ENCODE results near the gene MAP3K12.
"Not testable (repeated sequence)": the region's sequence is repeated elsewhere in the genome, so short reads cannot be mapped to it uniquely, and the experiment has no call there.

MAP3K12 gene, protein sequence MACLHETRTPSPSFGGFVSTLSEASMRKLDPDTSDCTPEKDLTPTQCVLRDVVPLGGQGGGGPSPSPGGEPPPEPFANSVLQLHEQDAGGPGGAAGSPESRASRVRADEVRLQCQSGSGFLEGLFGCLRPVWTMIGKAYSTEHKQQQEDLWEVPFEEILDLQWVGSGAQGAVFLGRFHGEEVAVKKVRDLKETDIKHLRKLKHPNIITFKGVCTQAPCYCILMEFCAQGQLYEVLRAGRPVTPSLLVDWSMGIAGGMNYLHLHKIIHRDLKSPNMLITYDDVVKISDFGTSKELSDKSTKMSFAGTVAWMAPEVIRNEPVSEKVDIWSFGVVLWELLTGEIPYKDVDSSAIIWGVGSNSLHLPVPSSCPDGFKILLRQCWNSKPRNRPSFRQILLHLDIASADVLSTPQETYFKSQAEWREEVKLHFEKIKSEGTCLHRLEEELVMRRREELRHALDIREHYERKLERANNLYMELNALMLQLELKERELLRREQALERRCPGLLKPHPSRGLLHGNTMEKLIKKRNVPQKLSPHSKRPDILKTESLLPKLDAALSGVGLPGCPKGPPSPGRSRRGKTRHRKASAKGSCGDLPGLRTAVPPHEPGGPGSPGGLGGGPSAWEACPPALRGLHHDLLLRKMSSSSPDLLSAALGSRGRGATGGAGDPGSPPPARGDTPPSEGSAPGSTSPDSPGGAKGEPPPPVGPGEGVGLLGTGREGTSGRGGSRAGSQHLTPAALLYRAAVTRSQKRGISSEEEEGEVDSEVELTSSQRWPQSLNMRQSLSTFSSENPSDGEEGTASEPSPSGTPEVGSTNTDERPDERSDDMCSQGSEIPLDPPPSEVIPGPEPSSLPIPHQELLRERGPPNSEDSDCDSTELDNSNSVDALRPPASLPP

DNA sequence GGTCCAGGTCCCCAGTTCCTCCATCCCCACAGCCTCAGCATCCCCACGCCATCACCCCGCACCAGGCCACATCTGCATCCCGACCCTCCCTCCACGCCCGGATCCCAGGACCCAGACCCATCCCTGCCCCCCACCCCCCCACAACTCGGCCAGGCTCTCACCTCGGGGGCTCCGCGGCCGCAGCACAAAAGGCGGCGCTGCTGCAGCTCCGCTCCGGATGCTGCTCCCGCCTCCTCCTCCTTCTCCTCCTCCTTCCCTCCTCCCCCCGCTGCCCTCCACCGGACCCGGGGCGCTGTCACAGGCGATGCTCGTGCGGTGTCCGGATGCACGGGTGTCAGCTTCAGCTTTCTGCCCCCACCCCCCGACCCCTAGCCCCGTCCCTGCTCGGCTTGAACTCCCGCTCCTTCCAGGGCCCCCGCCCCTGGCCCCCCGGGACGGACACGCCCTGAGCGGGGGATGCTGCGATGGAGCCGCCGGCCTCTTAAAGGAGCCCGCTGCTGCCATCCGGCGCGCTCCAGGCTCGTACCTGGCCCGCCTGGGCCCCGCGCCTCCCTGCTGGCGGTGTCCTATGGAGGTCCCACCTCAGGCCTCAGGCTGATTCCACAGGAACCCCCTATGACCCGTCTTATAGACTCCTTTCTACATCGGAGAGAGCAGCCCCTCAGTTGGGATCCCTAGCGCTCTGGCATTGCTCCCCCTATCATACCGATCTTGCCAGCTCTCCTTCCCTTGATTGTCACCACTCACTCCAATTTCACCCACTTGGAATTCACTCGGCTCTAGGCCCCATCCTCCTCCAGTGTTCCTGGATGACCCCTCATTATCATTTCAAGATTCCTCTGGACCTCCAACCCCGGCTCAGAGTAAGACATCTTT, at the start of gene MAP3K12:
Gene MAP3K12 (minus strand): TSS at position 193 of the 876 bp plus-strand sequence. CDS start 12,067 bp downstream, outside the sequence.
- DNase-seq (ENCODE audit: low read depth in 2 of 2): peak in 1 of 2 experiments; percentile 59

DNA sequence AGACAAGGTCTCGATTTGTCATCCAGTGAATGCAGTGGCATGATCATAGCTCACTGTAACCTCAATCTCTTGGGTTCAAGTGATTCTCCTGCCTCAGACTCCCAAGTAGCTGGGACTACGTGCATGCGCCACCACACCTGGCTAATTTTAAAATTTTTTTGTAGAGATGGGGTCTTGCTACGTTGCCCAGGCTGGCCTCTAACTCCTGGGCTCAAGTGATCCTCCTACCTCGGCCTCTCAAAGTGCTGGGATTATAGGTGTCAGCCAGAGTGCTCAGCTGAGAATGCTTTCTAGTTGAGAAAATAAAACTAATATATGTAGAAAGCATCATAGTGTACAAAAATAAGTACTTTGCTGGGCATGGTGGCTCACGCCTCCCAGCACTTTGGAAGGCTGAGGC, 49.1 kb upstream of the MAP3K12 start:
- DNase-seq (ENCODE audit: low read depth in 2 of 2): not testable (repeated sequence)

DNA sequence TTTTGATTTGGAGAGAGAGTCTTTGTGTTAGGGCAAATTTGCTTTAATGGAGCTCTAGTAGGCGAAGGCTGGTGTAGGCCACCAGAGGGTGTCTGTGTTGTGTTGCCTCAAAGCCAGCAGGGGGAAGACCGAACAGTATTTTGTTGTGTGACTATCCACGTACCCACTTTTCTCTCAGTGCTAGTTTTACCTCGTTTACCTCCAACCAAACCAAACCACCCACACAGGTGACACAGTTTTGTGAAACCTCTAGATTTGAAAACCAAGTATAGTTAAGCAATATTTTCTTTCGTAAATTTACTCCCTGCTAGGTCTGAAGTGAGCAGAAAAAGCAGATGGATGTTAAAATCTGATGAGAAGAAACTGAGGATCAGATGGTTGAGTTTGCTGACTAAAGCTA, 44.3 kb upstream of the MAP3K12 start:
- peak; percentile 3 to 34 for DNase-seq (ENCODE audit: low read depth in 2 of 2)

DNA sequence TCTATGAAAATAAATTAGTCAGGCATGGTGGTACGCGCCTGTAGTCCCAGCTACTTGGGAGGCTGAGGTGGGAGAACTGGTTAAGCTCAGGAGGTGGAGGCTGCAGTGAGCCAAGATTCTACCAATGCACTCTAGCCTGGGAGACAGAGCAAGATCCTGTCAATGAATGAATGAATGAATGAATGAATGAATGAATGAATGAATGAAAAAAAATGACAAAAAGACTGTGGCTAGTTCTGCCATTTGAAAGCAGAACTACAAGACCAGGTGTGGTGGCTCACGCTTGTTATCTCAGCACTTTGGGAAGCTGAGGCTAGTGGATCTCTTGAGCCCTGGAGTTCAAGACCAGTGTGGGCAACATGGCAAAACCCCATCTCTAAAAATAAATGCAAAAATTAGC, 40.3 kb upstream of the MAP3K12 start:
- DNase-seq (ENCODE audit: low read depth in 2 of 2): no peak

DNA sequence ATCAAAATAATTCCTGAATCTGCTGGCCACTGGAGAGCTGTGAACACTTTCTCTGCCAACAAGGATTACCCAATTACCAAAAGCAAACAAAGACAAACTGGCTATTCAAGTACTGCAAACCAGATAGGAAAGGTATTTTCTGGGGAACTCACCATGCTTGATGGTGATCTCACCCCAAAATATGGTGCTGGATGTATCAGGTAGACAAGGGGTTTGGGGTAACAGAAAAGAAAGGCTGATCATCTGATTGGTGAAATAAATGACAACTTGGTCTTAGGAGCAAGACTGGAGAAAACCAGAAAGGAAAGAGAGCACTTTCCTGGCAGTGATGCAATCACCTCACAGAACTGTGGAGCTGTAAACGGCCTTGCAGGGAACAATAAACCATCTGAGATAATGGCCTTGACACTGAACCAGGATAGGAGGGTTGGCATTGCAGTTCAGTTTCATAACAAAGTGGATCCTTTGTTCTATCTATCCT, 39.0 kb upstream of the MAP3K12 start:
- DNase-seq (ENCODE audit: low read depth in 2 of 2): no peak

DNA sequence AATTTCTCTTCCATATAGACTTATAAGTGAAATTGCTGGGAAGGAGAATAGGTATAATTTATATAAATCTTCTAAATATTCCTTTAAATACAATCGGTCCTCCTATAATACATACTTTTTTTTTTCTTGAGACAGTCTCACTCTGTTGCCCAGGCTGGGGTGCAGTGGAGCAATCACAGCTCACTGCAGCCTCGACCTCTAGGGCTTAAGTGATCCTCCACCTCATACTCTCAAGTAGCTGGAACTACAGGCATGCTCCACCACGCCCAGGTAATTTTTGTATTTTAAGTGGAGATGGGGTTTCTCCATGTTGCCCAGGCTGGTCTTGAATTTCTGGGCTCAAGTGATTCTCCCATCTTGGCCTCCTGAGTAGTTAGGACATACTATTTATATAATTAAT, 37.7 kb upstream of the MAP3K12 start:
- no peak for DNase-seq (ENCODE audit: low read depth in 2 of 2)

DNA sequence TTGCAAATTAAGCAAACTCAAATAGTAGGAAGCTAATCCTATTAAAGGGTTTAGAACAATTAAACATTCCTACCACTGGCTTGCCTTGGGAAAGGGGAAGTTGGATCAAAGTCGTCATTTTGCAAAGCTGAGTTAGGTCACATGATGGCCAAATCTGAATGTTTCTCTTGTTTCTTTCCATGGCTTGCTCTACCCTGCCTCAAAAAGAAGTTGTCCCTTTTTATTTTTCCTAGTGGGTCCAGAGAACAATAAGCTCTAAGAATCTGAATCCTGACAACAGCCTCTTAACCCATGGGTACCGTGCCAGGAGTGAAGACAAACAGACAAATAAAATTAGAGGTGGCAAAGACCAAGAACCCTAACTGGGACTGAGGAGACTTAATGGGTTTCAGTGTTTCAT, 34.2 kb upstream of the MAP3K12 start:
- DNase-seq (ENCODE audit: low read depth in 2 of 2): no peak

DNA sequence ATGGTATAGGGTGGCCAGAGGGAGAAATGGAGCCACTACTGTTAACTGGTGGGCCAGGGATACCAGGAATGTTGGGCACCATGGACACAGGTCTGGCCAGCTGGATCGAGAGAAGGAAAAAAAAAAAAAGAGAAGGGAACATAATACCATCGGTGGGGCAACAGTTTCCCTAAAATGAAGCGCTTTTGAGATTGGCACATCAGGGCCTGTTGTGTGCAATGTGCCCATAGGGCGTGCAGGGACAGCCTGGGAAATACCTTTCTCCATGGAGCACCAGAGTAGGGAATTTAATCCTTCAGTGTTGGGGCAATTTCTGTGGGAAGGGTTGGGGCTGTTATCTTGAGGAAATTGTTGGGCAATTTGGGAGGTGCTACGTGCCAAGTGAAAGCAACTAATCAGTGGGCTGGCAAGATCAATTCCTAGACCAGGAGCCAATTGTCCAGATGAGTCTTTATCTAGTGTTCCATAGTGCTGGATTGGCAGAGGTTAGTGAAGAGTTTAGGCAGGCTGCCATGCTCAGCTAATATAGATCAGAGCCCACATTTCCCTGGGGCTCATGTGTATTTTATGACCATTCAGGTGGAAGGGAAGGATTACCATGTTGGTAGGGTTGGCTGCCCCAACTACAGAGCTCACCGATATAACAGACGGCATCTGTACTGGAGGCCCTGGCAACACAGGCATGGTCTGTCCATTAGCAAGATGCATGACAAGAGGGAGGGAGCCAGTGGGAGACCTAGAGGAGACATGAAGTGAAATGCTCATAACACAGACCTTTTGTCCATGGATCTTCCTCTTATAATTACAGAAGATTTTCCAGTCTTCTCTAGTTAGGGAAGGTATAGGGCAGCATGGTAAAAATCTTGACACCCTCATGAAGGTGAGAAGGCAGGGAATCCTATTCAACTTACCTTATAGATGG, 33.5 kb upstream of the MAP3K12 start:
- DNase-seq (ENCODE audit: low read depth in 2 of 2): no peak

DNA sequence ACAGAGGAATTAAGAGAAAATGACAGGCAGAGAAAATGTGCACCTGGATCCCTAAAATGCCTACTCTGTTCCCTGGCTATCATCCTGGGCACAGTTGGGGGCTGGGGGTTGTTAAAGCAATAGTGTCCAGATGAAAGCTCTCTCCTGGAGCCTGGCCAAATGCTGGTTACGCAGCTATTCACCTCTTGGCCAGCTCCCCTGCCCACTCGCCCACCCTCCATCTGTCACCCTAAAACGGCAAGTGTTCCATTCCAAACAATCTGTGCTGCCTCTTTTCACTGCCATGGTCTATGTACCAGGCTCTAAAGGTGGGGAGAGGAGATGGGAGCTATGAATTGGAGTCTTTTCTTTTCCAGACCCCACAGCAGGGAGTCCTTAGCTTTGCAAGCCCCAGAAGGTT, 32.8 kb upstream of the MAP3K12 start:
- no peak for DNase-seq (ENCODE audit: low read depth in 2 of 2)

DNA sequence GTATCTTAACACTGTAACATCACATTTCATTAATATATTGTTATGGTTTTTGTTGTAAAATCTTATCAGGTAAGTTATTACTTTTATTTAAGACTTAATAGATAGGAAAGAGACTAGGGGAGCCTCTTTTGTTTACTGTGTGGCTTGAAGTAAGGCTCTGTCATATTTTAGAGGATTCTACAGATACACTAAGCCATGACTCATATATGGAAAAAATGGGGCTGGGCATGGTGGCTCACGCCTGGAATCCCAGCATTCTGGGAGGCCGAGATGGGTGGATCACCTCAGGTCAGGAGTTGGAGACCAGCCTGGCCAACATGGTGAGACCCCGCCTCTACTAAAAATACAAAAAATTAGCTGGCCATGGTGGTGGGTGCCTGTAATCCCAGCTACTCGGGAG, 31.7 kb upstream of the MAP3K12 start:
- DNase-seq (ENCODE audit: low read depth in 2 of 2): no peak

DNA sequence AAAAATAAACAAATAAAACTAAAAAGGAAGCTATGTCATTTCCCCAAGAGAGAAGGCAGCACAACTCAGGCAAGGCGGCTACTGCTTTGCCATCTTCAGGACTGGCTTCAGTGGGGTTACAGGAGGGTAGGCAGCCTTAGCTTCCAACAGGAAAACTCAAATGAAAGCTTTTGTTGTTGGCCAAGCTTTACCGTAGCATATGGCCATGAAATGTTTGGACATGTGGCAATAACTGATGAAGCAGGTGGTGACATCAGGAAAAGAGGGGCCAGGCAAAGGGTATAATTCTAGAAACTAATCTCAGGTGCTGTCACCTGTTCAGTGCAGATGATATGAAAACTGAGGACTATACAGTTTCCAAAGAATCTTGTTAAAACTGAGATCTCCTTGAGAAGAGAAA, 30.8 kb upstream of the MAP3K12 start:
- DNase-seq (ENCODE audit: low read depth in 2 of 2): no peak

DNA sequence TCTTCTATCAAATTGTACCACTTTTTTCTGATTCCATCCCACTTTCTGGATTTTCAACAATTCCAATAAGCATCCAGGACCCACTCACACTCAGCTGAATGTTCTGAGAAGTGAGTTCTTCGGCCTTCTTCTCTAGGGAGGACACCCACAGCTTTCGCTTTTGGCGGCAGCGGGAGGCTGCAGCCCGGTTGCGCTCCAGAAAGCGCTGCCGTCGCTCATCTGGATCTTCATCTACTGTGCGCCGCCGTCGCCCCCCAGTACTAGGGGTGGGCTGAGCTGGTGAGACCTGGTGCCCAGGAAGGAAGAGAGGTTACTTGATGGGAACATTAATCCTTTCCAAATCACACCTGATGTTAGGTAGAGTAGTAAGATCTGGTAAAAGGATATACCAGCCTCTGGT, 25.2 kb upstream of the MAP3K12 start:
- DNase-seq (ENCODE audit: low read depth in 2 of 2): no peak

DNA sequence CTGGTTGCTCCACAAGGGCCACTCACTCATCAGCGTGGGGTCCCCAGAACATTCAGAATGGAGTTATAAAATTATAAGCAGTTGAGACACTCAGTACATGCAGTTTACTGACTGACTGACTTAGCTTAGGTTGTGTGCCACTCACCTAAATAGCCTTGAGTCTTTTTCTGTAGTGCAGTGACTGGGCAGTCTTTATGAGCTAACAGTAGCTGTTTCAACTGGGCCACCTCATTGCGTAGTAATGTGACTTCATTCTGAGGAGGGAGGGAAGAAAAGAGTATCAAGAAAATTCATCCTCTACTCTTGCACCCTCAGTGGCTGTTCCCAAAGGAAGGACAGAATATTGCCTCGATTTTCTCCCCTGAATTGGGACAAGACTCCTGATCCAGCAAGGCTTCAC, 23.9 kb upstream of the MAP3K12 start:
- DNase-seq (ENCODE audit: low read depth in 2 of 2): no peak

DNA sequence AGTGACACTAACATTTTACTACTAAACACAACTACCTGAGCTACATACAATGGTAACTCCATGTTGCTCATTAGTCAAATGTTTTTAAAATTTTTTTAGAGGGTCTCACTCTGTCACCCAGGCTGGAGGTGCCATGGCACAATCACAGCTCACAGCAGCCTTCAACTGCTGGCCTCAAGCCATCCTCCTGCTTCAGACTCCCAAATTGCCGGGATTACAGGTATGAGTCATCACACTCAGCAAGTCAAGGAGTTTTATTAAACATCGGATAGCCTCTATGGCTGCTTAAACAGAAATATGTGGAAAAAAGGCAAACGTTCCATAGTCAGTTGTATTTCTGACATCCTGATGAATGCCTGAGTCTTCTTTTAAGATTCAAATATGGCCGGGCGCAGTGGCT, 19.1 kb upstream of the MAP3K12 start:
- DNase-seq (ENCODE audit: low read depth in 2 of 2): no peak

DNA sequence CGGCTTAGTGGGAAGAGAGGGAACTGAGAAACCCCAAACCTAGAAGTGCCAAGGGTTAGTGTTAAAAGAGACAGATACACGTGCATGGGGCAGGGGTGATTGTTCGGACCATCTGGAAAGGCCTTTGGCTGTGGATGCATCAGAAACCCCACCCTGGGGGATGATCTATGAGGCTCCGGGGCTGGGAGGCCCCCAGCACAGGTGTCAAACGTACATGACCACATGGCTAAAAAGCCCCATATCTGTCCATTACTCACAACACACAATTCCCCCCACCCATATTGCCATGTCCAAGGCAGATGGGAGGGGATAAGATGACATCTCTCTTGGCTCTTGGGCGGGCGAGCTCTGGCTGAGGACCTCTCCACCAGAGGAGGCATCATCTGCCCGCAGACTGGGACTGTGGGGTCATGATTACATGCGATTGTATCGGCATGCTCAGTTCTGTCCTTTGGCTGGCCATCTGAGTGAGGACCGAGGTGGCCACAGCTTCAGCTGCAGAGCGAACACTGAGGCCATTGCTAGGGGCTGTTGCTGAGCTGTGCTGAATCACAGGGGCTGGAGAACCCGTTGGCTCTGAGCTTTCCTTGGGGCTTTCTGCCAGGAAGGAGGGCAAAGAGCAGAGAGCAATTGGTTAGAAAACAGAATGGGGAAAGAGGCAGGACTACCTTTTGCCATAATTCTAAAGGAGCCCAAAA, 17.6 kb upstream of the MAP3K12 start:
- DNase-seq (ENCODE audit: low read depth in 2 of 2): no peak

DNA sequence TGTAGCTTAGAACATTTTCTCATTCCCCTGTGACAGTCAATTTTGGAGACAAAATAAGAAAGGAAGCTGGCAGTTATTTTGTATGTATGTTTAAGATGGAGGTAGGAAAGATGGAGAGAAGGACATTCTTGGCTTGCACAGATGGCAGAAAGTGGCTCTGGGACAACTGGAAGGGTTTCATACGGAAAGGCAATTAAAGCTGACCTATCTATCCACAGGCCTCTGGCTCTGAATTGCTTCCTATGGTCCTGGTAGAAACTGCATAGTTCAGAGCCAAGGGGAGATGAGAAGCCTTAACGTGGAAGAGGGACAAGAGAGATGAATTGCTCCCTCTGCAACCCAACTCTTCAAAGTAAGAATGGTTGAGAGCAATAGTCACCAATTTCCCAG, 16.0 kb upstream of the MAP3K12 start:
- DNase-seq (ENCODE audit: low read depth in 2 of 2): no peak

DNA sequence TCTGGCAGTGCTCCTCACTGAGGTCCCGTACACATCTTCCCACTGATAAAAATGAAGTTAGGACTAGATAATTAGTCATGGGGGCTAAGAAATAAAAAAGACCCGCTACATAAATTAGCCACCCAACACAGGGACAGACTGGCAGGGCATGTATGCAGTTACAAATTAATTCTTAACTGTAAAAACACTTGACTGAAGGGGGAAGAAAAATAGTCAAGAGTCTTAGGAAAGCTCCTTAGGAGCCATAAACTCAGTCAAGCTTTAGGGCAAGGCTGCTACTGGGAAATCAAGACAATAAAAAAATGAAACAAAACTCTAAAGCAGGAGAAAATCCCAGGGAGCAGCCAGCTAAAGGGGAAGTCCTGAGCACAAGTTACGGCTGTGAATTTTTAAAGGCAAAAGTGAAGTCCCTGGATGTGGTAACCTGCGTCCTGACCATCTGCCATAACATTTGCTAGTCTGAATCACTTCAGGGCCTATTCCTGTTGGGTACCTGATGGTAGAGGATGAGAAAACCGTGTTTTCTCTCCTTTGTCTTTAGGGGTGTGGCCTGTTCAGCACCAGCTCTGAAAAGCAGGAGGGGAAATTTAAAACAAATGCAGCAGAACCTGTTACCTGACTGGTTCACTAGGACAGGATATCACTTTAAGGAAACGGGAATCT, 15.5 kb upstream of the MAP3K12 start:
- no peak for DNase-seq (ENCODE audit: low read depth in 2 of 2)

DNA sequence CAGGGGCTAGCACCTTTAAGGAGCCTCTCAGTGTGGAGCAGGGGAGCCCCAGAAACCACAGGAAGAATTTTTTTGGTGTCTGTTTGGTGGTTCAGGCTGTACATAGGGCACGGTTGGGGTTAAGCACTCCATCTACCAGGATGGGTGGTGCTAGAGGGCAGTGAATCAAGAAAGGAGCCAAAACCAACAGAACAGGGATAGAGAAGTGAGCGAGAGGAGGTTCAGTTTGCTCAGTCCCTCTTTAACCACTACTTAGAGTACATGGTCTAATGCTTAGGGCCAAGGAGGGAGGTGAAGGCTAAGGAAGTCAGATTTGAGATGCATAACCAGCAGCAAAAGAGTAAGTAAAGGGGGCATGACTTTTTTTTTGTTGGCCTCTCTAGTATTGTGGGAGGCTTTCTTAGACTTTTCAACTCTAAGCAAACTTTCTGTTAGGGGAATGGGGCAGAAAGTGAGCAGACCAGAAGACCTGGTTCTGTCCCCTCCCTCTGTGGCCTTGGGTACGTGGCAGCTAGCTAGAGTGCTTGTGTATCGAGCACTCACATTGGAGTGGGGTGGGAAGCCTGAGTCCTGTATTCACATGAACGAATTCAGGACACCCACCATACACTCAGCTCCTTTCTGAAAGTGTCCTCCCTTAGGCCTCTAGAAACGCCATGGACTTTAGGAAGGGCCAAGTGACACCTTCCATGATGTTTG, 14.6 kb upstream of the MAP3K12 start:
- no peak for DNase-seq (ENCODE audit: low read depth in 2 of 2)
